Left forelimb (tissue), 1 donor: Measurements from ENCODE around the gene BDH1.
A peak's percentile ranks its signal among the peaks of the same experiment; 100 is the strongest.
"Not testable (repeated sequence)": the region's sequence is repeated elsewhere in the genome, so short reads cannot be mapped to it uniquely, and the experiment has no call there.

Experiments
- DNase-seq: peaks from one replicate; pipeline ENCODE4 v3.0.0-alpha.2; 2018; ENCODE audit warnings: low spot score

The BDH1 gene

GRCh38 chr3:197555281-197556261 is at the start of gene BDH1:
Gene BDH1 (minus strand): TSS chr3:197555968. CDS start chr3:197546443, 9,525 bp downstream.
- no peak for DNase-seq

GRCh38 chr3:197603317-197603933 is 47.7 kb upstream of the BDH1 start:
- DNase-seq: no peak

- DNase-seq: not testable (repeated sequence)
Measured at GRCh38 chr3:197602351-197602750, 46.6 kb upstream of the BDH1 start.

- not testable (repeated sequence) for DNase-seq
Measured at GRCh38 chr3:197601566-197601840, 45.7 kb upstream of the BDH1 start.

- no peak for DNase-seq
Measured at GRCh38 chr3:197600796-197601565, 45.2 kb upstream of the BDH1 start.

GRCh38 chr3:197599089-197599765 is 43.5 kb upstream of the BDH1 start:
- DNase-seq: peak; percentile 79

GRCh38 chr3:197598404-197598980 is 42.7 kb upstream of the BDH1 start:
- no peak for DNase-seq

GRCh38 chr3:197597335-197597734 is 41.6 kb upstream of the BDH1 start:
- no peak for DNase-seq

- DNase-seq: no peak
Measured at GRCh38 chr3:197595470-197596185, 39.9 kb upstream of the BDH1 start.

- DNase-seq: no peak
Measured at GRCh38 chr3:197593046-197593380, 37.2 kb upstream of the BDH1 start.

- no peak for DNase-seq
Measured at GRCh38 chr3:197592361-197593045, 36.7 kb upstream of the BDH1 start.

GRCh38 chr3:197591816-197592215 is 36.0 kb upstream of the BDH1 start:
- no peak for DNase-seq

GRCh38 chr3:197590313-197590962 is 34.7 kb upstream of the BDH1 start:
- DNase-seq: no peak

GRCh38 chr3:197589545-197589944 is 33.8 kb upstream of the BDH1 start:
- no peak for DNase-seq

- not testable (repeated sequence) for DNase-seq
Measured at GRCh38 chr3:197586768-197587167, 31.0 kb upstream of the BDH1 start.

GRCh38 chr3:197586181-197586580 is 30.4 kb upstream of the BDH1 start:
- DNase-seq: no peak

GRCh38 chr3:197584733-197585132 is 29.0 kb upstream of the BDH1 start:
- no peak for DNase-seq

- DNase-seq: no peak
Measured at GRCh38 chr3:197583371-197583770, 27.6 kb upstream of the BDH1 start.

GRCh38 chr3:197580253-197580691 is 24.5 kb upstream of the BDH1 start:
- no peak for DNase-seq

GRCh38 chr3:197578376-197578775 is 22.6 kb upstream of the BDH1 start:
- no peak for DNase-seq
